ENCODE measurements around the gene PLEKHO2.
A peak's percentile ranks its signal among the peaks of the same experiment; 100 is the strongest.

PLEKHO2 gene

GRCh38 chr15:64847876-64848716 is 6.4 kb downstream of the PLEKHO2 start:
- Histone ChIP-seq H3K9ac (ENCODE audit: low read length) (no peak overlapping the region), H3K27me3 (ENCODE audit: low read depth, low read length) (no peaks in the 10 kb centered on the region), H3K36me3 (replicated peaks; ENCODE audit: low read depth, low read length) (peaks cover 51% of the 10 kb centered on the region), H3K9me3 (ENCODE audit: insufficient read depth, low read length) (no peaks in the 10 kb centered on the region), H3K4me3 (ENCODE audit: low read length) (no peak overlapping the region), H3K4me1 (ENCODE audit: low read length) (peaks cover 62% of the 10 kb centered on the region), H3K27ac (ENCODE audit: low read length) (no peak overlapping the region), H3K4me2 (ENCODE audit: low read length) (no peak overlapping the region), H4K20me1 (ENCODE audit: insufficient read depth, low read length) (peaks cover 82% of the 10 kb centered on the region), H3K79me2 (ENCODE audit: low read length) (peaks cover 84% of the 10 kb centered on the region), H2AFZ (ENCODE audit: low read depth, low read length) (no peak overlapping the region)
- TF ChIP-seq EZH2phosphoT487 (IDR thresholded peaks at IDR 0.05; ENCODE audit: low read depth) = no peak
- no peak for TF ChIP-seq CTCF (IDR thresholded peaks at IDR 0.05; ENCODE audit: low read depth, low read length)

DNA sequence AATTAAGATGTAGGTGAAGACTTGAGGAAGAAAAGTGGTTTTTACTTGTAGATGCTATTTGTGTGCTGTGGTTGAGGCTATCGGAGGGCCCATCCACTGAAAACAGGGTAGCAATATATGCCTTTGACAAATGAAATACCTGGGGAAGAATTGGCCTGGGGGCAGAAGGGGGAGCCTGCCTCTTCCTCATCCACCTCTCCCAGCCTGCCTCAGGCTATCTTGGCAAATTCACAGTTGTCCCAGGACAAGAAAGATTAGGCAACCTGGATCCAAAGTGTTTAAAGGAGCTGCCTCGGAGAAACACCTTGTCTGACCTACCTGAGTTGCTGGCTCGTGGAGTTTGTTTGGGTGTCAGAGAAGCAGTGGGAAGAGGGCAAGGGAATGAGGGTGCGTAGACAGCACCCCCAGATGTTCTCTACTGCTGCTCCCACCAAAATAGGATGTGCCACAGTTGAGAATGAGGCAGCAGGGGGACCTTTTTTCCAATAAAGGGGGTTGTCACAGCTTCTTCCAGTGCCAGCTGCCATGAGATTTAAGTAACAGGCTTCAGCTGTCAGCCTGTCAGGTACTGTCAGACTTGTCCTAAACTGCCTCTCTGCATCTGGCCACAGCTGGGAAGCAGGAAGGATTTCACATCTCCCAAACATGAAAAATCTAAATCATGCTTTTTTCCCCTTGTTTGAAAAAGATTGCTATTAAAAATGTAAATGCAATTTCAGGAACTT is 9.2 kb downstream of the PLEKHO2 start:
- peaks cover 80% of the 10 kb centered on the region for H4K20me1 ChIP-seq (ENCODE audit: insufficient read depth, low read length)
- peak overlapping the region; percentile 35 for H3K4me2 ChIP-seq (ENCODE audit: low read length)

GRCh38 chr15:64851503-64851840 is 9.8 kb downstream of the PLEKHO2 start:
- H3K9me3 ChIP-seq (ENCODE audit: insufficient read depth, low read length) = no peaks in the 10 kb centered on the region
- no peak overlapping the region for H2AFZ ChIP-seq (ENCODE audit: low read depth, low read length)
- no peaks in the 10 kb centered on the region for H3K27me3 ChIP-seq (ENCODE audit: low read depth, low read length)
- H3K36me3 ChIP-seq (replicated peaks; ENCODE audit: low read depth, low read length) = peaks cover 64% of the 10 kb centered on the region
- H3K79me2 ChIP-seq (ENCODE audit: low read length) = peaks cover 79% of the 10 kb centered on the region
- H3K4me1 ChIP-seq (ENCODE audit: low read length) = peaks cover 30% of the 10 kb centered on the region
- no peak overlapping the region for H3K27ac ChIP-seq (ENCODE audit: low read length)
- TF ChIP-seq CTCF (IDR thresholded peaks at IDR 0.05; ENCODE audit: low read depth, low read length) = no peak
- no peak for TF ChIP-seq EZH2phosphoT487 (IDR thresholded peaks at IDR 0.05; ENCODE audit: low read depth)
- H4K20me1 ChIP-seq (ENCODE audit: insufficient read depth, low read length) = peaks cover 80% of the 10 kb centered on the region
- H3K4me3 ChIP-seq (ENCODE audit: low read length) = 0 out of 2 replicates have a peak overlapping the region, but pooled peaks have one; percentile 17
- H3K4me2 ChIP-seq (ENCODE audit: low read length) = peak overlapping the region; percentile 35
- H3K9ac ChIP-seq (ENCODE audit: low read length) = no peak overlapping the region

More for the DNA sequence above, 9.2 kb downstream of the PLEKHO2 start:
- H3K4me3 ChIP-seq (ENCODE audit: low read length) = peak overlapping the region; percentile 17; the same call in 1 of the 2 replicates
- TF ChIP-seq CTCF (IDR thresholded peaks at IDR 0.05; ENCODE audit: low read depth, low read length) (no peak), EZH2phosphoT487 (IDR thresholded peaks at IDR 0.05; ENCODE audit: low read depth) (no peak)
- no peak overlapping the region for H3K27ac ChIP-seq (ENCODE audit: low read length)
- H3K4me1 ChIP-seq (ENCODE audit: low read length) = peaks cover 33% of the 10 kb centered on the region
- H3K9me3 ChIP-seq (ENCODE audit: insufficient read depth, low read length) = no peaks in the 10 kb centered on the region
- peaks cover 65% of the 10 kb centered on the region for H3K36me3 ChIP-seq (replicated peaks; ENCODE audit: low read depth, low read length)
- no peak overlapping the region for H3K9ac ChIP-seq (ENCODE audit: low read length)
- H3K27me3 ChIP-seq (ENCODE audit: low read depth, low read length) = no peaks in the 10 kb centered on the region
- no peak overlapping the region for H2AFZ ChIP-seq (ENCODE audit: low read depth, low read length)
- peaks cover 79% of the 10 kb centered on the region for H3K79me2 ChIP-seq (ENCODE audit: low read length)

GRCh38 chr15:64854041-64854440 is 12.3 kb downstream of the PLEKHO2 start:
- Histone ChIP-seq H3K27ac (ENCODE audit: low read length) (no peak overlapping the region), H3K4me1 (ENCODE audit: low read length) (peaks cover 20% of the 10 kb centered on the region), H3K9me3 (ENCODE audit: insufficient read depth, low read length) (no peaks in the 10 kb centered on the region), H3K27me3 (ENCODE audit: low read depth, low read length) (no peaks in the 10 kb centered on the region), H2AFZ (ENCODE audit: low read depth, low read length) (no peak overlapping the region), H3K79me2 (ENCODE audit: low read length) (peaks cover 77% of the 10 kb centered on the region), H3K36me3 (replicated peaks; ENCODE audit: low read depth, low read length) (peaks cover 68% of the 10 kb centered on the region), H3K9ac (ENCODE audit: low read length) (no peak overlapping the region), H3K4me2 (ENCODE audit: low read length) (no peak overlapping the region), H4K20me1 (ENCODE audit: insufficient read depth, low read length) (peaks cover 81% of the 10 kb centered on the region), H3K4me3 (ENCODE audit: low read length) (no peak overlapping the region)
- TF ChIP-seq EZH2phosphoT487 (IDR thresholded peaks at IDR 0.05; ENCODE audit: low read depth) = no peak
- TF ChIP-seq CTCF (IDR thresholded peaks at IDR 0.05; ENCODE audit: low read depth, low read length) = no peak
